Jurkat, Clone E6-1 (cell line): Measurements from ENCODE around the gene SH3BP5L. TPM values are rescaled to one million over a fixed set of nuclear protein-coding genes. Genes with fewer than 3 reads are reported as not detected.
A peak's percentile ranks its signal among the peaks of the same experiment; 100 is the strongest.

Experiments
- DNase-seq: peaks from one replicate; pipeline ENCODE4 v3.0.0-alpha.2; 2011; ENCODE audit warnings: low read depth, low spot score
- H3K4me3 ChIP-seq: 2 replicates; pipeline ENCODE4 v1.5.1; 2011; ENCODE audit warnings: mild to moderate bottlenecking, low read length, control low read depth, moderate library complexity
- polyA plus RNA-seq: library from polyadenylated mRNA; unstranded; fragments of >200 nt; gene quantifications from one replicate; pipeline ENCODE4 v1.2.1, GENCODE V29; 2012; ENCODE audit warnings: missing spikeins; ENCODE audit not compliant: insufficient read length, insufficient read depth

Gene SH3BP5L
- 21.1 TPM for polyA plus RNA-seq

DNA sequence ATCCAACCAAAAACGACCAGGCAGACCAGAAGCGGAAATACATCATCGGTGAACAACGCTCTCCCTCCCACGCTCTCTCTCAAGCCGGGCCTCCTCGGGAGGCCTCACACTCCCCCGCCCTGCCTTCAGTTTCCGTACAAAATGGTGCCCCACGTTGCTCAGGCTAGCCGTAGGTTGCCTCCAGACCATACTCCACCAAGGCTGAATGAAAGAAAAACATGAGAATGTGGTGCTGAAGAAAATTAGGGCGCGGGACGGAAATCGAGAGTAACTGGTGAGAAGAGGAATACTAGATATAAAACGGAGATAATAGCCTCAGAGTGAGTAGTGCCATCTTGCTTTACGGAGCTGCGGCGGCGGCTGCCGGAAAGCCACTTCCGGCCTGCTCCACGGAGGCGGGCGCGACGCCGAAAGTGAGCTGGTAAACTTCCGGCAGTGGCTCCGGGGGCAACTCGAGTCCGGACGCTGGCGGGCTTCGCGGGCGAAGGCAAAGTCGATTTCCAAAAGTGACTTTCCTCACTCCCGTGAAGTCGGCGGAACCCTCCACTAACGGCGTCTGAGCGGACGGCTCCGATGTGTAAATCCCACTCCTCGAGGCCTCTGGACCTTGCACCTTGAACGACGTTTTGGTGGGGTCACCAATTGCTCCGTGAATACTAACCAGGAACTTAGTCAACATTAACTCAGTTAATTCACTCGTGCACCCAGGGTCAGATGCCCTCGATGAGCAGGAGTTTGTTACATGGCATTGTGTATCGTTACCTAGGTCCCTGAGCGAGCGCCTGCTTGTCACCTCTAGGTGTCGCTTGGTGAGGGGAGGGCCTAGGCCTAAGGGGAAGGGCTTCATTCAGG, at the start of gene SH3BP5L:
Gene SH3BP5L, minus strand, starts transcription at position 7 of the 852 bp plus-strand sequence. CDS start 980 bp downstream, outside the sequence.
- H3K4me3 ChIP-seq, result peak within 1 kb of the TSS; percentile 87
- DNase-seq, result peak; percentile 96

DNA sequence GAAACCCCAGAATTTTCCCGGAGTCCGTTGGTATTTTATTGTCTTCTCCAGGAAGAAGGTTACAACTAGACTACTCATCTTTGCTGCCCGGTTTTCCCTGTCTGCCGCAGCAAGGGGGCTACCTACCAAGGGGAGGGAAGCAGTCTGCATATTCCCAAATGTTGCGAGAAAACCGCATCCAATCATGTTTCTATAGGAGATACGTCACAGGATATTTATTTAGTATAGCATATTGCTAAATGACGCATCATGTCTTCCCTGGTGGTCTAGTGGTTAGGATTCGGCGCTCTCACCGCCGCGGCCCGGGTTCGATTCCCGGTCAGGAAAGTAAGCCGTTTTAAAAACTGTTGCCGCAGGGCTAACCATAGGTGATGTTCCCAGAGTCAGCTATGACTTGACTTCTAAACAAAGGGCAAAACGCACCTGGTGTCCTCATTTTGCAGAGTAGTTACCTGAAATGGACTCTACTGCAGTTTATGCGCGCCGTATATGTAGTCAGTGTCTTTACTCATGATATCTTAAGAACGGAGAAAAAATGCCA, 48.3 kb upstream of the SH3BP5L start:
- peak overlapping the region; percentile 91 for H3K4me3 ChIP-seq
- peak; percentile 88 for DNase-seq

DNA sequence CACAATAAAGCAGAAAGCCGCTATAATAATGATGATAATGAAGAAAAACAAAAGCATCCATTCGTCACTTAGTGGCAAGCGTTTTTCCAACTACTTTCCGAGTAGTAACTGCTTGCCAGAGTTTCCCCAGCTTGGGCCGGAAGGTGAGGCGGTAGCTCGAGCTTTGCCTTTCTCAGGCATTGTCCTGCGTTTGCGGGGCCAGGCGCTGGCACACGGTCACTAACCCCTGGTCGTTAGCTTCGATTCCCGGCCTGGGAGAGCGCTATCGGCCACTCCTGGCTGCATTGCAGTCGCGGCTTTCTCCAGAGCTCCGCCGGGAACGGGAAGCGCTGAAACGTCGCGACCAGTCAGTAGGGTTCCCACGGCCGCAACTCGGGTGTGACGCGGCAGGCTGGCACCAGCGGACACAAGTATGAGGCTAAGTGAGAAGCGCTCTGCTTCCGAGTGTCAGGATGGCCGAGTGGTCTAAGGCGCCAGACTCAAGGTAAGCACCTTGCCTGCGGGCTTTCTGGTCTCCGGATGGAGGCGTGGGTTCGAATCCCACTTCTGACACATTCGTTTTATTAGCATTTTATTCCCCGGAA, 47.8 kb upstream of the SH3BP5L start:
- DNase-seq, result peak; percentile 94

DNA sequence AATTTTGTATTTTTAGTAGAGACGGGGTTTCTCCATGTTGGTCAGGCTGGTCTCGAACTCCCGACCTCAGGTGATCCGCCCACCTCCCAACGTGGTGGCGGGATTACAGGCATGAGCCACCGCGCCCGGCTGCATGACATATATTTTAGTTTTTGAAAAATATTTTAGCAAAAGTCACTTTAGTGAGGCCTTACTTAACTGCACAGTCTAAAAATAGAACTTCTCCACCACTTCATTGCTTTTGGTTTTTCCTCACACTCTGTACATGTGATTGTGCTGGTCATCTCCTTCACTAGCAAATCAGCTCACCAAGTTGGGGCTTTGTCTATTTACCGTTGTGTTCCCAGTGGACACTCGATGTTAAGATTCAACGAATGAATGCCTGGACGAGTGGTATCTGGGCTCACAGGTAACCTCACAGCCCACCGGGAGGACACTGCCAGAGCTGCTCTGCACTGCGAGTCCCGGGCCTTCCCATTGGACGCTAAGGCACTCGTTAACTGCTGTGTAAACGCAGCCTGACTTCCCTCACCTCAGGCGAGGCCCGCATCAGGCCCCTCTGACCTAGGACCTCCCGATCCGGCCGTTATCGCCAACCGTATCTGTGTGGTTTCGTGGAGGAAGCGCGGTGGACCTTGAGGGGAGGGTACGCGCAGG, 47.2 kb upstream of the SH3BP5L start:
- H3K4me3 ChIP-seq, result peak overlapping the region; percentile 91
- peak; percentile 59 for DNase-seq

More for the DNA sequence above, 47.8 kb upstream of the SH3BP5L start:
- H3K4me3 ChIP-seq, result peak overlapping the region; percentile 91

DNA sequence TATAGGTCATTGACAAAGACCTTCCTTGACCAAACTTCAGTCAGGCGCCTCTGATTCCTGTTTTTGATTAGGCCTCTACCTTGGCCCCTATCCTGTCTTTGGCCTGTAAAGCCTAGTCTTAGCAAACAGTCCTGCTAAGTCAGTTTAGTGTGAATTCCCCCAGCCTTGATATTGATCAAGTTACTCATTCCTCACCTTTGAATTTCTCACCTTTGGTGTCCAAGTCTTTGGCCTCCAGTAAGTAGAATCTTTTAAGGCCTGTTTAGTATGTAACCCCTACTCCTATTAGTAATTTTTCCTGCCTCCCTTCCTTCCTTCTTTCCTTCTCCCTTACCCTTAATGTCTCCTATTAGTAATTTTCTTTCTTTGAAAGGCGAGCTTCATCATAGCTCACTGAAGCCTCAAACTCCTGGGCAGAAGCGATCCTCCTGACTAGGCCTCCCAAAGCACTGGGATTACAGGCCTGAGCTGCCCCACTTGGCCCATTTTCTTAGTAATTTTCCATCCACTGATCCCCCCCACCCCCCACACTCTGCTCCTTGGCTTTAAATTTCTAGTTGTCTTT, 46.2 kb upstream of the SH3BP5L start:
- no peak overlapping the region for H3K4me3 ChIP-seq
- no peak for DNase-seq

DNA sequence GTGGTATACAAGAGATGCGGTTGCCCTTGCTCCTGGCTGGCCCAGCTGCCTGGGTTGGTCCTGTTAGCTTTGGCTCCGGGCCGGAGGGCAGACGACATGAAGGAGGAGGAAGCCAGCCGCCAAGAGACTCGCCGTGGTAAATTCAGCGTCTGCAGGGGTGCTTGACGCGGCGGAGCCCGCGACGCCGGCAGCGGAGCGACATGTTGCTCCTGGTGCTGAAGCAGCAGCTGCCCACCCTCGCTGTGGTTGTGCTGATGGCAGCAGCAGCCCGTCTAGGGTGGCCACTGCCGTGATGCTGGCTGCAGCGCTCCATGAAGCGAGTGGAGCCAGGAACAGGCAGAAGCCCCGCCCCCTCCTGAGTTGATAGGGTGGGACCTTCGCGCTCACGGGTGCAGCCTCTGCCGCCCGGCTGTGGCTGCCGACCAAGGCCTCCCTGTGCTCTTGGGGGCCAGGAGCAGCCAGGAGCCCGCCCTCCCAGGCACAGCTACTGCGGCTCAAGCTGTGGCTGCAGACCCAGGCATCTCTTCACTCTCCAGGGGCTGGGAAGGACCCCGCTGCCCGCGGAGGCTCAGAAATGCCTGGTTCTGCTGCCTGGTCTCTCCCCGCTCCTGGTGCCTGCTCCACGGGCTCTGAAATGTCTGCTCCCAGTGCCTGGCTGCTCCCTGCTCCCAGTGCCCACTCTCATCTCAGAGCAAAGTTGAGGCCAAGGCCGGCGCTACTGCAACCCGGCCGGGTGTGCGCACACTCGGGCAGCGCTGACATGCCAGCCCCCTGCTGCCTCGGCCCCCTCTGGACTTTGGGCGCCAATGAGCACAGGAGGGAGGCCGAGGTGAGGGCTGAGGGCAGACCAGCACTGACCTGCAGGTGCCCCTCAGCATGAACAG, 37.5 kb upstream of the SH3BP5L start:
- H3K4me3 ChIP-seq, result peak overlapping the region; percentile 76
- peak; percentile 64 for DNase-seq

DNA sequence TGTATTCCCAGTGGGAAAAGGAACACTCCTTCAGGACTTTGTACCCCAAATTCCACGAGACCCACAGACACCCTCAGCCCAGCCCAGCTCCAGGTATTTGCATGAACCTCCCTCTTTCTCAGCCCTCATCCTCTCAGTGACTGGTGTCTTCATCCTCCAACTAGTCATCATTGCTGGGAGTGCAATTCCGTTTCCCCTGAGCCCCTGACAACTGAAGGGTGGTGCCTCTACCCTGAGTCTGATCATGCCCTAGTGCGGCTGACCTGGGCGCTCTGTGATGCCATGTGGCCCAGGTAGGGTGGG, 36.9 kb upstream of the SH3BP5L start:
- H3K4me3 ChIP-seq, result peak overlapping the region; percentile 76
- DNase-seq, result peak; percentile 30

DNA sequence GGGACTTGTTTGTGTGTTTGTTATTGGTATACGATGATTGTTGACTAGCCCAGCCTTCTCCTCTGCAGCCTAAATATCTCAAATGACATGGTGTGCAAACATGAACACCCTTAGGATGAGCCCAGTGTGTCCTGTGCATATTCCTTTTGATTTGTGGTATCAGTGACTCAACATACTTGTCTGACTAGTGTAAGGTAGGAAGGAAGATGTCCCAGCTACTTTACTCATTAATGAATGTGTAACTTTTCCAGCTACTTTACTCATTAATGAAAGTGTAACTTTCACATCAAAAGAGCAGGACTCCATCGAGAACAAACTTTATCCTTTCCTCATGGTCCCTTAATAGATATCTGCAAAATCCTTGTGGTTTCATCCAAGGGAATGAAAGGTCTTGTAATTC, 35.9 kb upstream of the SH3BP5L start:
- DNase-seq, result no peak
- H3K4me3 ChIP-seq, result no peak overlapping the region

DNA sequence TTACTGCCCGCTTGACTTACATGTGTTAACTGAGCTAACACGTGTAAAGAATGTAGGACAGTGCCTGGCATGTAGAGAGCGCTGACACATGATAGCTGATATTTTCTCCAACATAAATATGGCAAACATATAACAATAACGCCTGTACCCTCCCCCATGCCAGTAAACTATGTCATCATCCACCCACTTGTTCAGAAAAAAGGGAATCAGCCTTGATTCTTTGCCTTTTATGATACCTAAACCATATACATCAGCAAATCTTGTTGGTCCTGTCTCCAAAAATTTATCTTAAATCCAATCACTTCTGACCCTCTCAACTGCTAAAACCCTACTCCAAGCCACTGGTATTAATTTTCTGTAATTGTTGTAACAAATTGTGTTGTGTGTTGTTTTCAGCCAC, 34.3 kb upstream of the SH3BP5L start:
- peak overlapping the region; percentile 84; the same call in 1 of the 2 replicates for H3K4me3 ChIP-seq
- no peak for DNase-seq

DNA sequence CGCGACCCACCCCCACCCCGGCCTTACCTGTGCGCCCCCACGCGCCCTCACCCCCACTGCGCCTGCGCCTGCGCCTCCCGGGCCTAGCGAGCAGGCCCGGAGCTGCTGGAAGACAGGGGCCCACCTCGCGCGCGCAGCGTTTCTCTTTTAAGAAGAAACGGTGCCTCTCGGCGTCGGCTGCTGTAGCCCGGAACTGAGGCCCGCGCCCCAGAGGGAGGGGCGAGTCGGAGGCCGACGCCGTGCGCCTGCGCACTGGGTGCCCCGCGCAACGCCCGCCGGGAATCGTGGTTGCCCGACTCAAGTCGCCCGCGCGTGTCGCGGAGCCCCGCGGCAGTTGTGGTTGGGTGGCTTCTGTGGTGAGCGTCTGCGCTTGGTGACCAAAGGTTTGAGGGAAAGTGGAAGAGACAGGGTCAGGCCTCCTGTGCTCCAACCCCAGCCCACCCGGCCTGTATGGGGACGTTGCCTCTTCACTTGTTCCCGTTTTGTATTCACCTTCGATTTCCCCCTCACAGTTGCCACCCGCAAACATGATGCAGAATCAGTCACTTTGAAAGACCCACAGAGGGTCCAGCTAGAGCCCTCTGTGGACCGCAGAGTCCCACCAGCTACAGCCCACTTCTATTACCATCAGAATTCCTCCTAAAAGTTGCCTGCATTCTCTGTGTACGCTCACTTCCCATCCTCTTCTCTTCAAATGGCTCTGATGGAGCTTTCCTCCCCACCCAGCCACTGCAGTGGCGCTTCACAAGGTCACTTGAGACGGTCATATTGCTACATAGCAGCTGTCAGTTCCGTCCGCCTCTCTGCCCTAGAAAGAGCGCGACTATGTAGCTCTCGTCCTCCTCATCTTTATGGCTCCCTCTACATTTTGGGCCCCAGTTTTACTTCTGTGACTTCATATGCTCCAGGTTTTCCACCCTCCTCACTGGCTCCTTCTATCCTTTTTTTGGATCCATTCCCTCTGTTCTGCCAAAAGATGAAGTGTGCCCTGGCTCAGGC, 33.5 kb upstream of the SH3BP5L start, which contains the start of gene ZNF692:
Gene ZNF692, minus strand, starts transcription at position 195 of the 999 bp plus-strand sequence. CDS start 776 bp downstream, outside the sequence.
- peak; percentile 95 for DNase-seq
- peak within 1 kb of the TSS; percentile 84 for H3K4me3 ChIP-seq

DNA sequence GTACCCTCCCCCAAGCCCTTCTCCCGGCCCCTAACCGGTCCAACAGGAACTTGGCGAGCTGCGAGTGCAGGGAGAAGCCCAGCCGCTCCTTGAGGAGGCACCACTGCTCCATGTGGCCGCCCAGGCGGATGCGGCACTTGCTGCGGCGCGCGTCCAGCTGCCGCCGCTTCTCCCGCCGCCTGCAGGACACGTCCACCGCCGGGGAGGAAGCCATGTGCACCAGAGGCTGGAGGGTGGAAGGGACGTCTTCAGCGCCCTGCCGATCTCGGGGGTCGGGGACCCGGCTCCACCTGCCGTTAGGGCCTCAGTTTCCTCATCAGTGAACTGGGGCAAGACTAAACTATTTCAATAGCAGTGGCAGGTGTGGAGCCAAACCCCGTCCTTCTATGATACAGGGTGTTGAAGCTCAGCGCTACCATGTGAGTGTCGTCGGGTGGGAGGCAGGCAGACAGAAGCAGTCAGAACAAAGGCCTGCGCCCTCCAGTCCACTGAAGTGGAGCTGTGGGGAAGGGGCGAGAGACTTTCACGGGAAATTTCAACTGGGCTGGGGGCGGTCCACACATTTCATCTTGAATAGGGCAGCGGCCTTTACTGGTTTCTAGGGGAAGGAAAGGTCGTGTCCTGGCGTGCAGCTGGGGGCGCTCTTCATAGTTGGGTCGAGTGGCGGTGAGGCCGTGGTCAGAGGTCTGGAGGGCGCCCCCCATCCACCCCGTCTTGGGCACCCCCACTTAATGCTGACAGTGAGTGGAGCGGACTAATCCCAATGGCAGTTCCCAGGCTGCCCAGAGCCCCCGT, 32.6 kb upstream of the SH3BP5L start:
- peak; percentile 35 for DNase-seq
- H3K4me3 ChIP-seq, result peak overlapping the region; percentile 68

DNA sequence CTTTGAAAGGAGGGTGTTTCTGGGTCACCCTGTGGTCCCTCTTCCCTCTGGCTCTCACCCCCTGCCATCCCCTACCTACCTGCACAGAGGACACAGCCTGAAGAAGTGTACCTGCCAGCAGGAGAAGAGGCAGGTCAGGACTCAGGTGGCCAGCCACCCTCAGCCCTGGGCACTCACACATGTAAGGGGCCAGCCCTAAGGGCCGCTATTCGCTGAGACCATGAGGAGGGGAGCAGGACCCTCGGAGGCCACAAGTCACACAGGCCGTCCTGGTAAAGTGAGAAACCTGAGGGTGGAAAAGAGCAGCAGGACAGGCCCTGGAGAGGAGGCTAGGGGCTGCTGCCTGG, 32.0 kb upstream of the SH3BP5L start:
- peak overlapping the region; percentile 68 for H3K4me3 ChIP-seq
- DNase-seq, result no peak

DNA sequence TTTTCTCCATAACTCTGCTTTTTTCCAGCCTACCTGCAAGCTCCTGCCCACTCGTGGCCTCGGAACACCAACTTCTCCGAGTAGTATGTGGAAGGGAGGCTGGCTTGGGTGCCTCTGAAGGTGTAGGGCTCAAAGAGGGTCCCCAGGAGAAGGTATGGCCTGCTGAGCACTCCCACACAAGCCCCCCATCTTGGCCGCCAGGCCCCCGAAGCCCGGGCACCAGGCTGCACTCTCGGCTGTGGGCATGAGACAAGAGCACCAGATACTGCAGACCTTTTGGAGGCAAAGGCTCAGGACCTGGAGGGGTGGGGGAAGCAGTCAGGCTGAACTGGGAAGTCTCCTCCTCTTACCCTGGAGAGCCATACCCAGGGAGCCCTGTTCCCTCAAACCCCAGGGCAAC, 31.5 kb upstream of the SH3BP5L start:
- no peak for DNase-seq
- peak overlapping the region; percentile 68 for H3K4me3 ChIP-seq

DNA sequence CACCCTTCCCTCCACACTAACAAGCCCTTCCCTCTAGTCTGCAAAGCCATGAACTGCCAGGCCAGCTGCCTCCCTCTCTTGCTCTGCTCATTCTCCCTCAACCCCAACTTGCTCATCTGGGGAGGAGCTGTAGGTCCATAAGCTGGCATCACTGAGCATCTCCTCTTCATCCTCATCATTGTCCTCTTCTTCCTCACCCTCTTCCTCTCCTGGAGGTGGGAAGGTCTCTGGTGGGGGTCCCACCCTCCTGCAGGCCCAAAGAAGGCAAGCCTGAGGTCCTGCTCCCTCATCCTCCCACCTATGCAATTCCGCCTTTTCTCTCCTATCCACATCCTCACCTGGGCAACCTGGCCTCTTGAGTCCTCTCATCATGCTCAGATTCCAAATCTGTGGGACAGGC, 30.5 kb upstream of the SH3BP5L start:
- DNase-seq, result no peak
- H3K4me3 ChIP-seq, result no peak overlapping the region

DNA sequence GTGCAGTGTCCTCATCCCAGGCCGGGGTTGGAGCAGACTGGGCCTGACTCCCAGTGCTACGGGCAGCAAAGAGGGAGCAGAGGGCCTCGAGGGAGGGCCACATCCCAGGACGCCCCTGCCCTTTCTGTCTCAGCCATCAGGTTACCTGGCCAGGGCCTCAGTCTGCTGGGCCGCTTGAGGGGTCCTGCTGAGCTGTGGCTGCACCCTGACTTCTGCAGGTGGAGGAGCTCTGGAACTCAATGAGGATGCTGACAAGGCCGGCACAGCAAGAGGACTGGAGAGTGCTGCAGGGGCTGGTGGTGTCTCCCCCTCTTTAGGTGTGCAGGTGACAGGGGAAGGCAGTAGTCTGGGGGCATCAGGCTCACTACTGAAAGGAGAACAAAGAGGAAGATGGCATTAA, 29.9 kb upstream of the SH3BP5L start:
- H3K4me3 ChIP-seq, result no peak overlapping the region
- DNase-seq, result no peak

DNA sequence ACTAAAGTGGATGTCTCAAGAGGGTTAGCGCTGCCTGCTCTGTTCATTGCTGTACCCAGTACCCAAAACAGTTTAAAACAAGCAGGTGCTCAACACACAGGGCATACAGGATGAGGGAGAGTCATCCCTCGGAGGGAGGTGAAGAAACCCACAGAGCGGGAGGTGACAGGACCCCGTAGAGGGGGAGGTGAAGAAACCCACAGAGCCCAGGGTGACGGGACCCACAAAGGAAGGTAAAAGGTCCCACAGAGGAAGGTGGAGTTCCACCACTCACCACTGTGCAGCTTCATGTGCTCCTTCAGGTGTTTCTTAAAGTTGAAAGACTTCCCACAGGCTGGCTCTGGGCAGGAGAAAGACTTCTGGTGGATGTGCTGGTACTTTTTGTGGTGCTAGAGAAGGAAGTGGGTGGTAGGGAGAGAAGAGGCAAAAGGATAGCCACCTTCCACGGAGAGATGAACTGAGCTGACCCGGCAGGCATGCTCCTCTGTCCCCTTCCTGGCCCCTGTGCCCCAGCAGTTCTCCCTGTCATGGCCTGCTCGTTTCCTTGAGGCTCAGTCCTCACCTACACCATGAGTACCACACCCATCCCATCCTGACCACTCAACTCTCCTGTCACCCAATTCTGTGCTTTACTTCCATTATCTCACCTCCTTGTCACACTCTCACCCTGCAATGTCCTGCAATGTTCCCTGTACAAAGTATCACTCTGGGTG, 28.1 kb upstream of the SH3BP5L start:
- peak; percentile 79 for DNase-seq
- no peak overlapping the region for H3K4me3 ChIP-seq
